Stimulated activated CD4-positive, alpha-beta T cell treated with anti-CD3 and anti-CD28 coated beads, Interleukin-1b, Interleukin-23, amount 100 ng/mL, for 4 hours (primary cell): ENCODE data around the gene SUFU.
"Not testable (repeated sequence)": the region's sequence is repeated elsewhere in the genome, so short reads cannot be mapped to it uniquely, and the experiment has no call there.

ENCODE experiments used
- DNase-seq, 2 donors: peaks; one replicate each; pipeline ENCODE4 v3.0.0-alpha.2; 2020; ENCODE audit warnings: low read depth in 2 of 2

The SUFU gene

DNA sequence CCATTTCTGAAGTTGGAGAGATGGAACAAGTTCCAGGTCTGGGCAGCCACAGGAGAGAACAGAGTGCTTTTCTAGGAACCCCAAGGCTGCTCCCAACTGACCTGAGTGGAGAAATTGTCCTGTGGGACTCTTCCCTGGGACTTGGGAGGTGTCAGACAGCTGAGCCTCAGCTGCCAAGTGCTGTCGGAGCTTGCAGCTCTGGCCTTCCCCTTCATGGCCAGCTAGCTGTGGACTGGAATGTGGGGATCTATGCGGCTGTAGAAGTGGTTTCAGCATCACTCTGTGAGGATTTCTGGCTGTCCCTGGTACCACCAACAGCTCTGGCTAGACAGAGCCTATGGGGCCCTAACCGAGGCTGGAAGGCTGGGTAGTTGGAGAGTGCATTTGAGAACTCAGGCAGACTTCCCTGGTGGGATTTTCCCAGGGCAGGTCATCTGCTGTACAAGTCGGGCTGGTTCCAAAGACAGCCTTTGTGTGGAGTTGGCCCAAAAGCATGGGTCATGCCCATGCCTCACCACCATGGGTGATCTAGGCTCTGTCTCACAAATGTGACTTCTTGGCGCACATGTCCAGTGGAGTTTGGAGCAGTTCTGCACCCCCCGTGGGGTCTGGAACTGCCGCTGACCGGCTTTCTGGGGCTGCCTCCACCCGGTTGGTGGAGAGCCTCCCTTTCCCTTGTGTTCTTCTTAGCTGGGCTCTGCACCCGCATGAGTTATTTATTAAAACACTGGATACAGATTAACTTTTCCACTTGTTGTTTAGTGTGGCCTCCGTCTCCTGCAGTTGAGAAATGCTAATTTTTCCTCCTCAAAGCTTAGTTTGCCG lies 10.9 kb downstream of the SUFU start:
- no peak for DNase-seq

DNA sequence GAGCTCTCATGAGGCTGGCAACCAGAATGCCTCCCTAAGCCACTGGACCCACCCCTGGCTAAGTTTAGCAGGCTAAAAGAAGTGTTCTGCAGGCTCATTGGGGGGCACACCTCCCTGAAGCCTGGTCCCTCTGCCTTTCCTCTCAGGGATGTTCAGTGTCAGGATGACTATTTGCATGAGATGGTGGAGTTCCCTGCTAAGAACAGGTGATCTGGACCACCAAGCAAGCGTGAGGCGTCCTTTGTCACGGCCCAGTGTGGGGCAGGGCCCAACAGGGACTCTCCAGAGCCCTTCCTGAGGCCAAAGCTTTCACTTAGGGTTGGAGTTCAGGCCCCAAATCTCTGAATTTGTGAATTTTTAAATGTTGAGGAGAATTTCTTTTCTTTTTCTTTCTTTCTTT lies 12.0 kb downstream of the SUFU start:
- no peak for DNase-seq

DNA sequence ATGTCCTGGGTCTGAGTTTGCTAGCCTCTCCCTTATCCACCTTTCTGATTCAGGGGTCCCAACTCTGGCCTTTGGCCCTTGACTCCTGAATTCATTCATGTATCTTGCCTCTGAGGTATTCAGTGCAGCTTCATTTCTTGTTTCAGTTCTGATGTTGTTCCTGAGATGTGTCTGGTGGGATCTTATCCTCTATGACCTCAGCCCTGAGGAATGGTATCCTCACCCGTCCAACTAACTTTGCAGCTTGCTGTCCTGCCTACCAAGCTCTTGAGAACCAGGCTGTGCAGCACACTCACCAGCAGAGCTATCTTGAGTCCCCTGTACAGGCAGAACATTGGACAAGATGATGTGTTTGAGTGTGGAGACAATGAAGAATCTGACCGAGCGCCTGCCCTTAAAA lies 13.8 kb downstream of the SUFU start:
- DNase-seq, result no peak

DNA sequence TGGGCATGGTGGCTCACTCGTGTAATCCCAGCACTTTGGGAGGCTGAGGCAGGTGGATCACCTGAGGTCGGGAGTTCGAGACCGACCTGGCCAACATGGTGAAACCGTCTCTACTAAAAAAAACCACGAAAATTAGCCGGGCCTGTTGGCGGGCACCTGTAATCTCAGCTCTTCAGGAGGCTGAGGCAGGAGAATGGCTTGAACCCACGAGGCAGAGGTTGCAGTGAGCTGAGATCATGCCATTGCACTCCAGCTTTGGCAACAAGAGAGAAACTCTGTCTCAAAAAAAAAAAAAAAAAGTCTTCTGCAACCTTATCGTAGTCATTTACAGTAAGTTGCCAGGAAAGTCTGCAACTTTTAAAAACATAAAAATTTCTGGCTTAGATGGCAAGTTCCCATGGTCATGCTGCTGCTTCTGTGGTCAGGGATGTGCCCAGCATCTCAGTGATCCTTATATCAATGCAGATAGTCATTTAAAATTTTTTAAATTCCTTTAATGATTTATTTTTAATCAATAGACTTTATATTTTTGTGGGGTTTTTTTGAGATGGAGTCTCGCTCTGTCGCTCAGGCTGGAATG lies 15.6 kb downstream of the SUFU start:
- DNase-seq, result no peak

DNA sequence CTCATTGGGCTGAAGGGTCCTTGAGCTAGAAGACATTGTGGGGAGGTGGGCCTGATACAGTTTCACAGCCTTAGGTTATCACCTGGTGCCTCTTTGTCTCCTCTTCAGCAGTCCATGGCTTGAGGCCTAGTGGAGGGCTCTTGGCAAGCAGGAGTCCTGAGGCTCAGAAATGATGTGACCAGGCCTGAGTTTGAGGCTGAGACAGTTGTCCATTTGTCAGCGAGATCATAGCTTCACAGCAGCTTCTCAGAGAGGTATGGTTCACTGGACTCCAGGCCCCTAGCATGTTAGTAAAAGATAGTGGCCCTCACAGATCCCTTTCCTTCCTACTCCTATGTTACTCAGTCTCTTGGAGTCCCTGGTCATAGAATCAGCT lies 19.1 kb downstream of the SUFU start:
- DNase-seq, result no peak

DNA sequence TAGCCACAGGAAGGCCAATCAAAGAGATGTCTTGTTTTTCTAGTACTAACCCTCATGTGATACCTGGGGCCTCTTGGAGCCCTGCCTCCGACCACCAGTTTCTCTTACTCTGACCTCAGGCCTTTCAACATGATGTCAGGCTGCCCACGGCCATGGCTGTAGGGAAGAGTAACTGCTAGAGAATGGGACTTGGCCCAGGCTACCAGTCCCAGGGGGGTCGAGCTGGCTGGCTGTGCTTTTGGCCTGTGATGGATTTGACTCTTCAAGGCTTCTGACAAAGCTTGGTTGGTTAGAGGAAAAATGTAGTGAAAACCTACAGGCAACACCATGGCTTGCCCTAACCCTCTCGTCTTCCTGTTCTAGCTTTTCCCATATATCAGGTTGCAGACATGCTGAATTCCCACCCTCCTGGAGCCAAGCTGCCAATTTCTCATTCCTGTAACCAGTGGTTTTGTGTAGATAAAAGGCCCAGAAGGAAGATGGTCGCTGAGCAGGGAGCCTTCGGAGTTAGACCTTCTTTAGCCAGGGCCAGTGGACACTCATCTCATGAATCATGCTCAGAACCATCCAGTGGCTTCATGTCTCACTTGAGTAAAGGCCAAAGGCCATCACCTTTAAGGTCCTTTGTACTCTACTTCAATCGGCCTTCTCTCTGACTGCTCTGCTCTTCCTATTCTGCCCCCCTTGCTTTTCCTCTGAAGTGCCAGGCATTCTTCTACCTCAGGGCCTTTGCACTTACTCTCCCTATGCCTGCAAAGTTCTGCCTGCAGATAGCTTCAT lies 19.7 kb downstream of the SUFU start:
- DNase-seq, result no peak

DNA sequence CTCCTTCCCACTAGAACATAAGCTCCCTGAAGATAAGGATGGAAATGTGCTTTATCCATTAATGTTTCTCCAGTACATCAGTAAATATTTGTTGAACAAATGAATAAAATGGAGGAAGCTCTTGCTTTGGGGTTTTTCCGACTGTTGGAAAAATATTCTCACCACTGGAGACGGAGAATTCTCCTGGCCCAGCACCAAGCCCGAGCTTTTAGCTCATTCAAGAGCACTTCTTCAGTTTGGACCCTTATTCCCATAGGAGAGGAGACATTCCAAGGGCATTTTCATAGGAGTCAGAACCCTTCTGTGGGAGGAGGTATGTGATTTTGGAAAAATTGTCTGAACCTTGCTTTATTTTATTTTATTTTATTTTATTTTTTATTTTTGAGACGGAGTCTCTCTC lies 21.0 kb downstream of the SUFU start:
- no peak for DNase-seq

DNA sequence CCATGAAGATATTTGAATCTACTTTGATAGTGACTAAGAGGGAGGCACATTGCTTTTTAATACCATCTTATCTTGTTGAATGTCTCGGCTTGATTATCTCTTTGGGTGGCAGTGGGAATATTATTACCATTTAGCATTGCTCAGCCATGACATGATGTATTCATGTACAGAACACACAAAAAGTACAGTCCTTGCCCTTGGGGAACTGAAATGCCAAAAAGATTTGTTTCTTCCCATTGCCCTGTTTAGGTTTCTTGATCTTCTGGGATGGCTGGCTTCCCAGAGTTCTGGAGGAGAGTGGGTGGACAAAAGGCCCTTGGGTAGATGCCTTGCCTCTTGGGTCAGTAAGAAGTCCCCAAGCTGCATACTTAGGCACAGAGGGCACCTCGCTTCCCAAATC lies 23.8 kb downstream of the SUFU start:
- DNase-seq, result no peak

DNA sequence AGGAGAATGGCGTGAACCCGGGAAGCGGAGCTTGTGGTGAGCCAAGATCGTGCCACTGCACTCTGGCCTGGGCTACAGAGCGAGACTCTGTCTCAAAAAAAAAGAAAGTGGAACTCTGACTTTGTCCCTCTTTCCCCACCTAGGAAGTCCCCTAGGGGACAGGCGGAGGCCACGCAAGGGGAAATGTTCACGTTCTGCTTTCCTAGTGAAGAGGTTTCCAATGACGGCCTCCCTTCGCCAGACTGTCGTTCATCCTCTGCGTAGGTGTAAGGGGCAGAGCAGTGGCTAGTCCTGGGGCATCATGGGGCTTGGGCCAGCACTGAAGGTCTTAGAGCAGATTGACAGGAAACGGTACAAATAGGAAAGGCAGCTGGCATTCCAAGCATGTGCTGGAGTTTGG lies 30.6 kb downstream of the SUFU start:
- DNase-seq, result no peak

DNA sequence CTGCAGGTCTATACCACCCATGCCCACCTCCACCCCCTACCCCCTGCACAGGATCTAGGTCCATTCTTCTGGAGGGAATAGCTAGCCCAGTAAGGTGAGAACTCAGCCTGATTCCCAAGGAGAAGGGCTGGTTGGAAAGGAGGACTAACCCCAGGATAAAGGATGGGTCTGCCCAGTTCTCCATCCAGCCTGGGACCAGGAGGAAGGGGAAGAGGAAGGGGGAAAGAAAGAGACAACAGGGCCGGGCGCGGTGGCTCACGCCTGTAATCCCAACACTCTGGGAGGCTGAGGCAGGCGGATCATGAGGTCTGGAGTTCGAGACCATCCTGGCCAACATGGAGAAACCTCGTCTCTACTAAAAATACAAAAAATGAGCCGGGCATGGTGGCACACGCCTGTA lies 31.2 kb downstream of the SUFU start:
- not testable (repeated sequence) for DNase-seq

DNA sequence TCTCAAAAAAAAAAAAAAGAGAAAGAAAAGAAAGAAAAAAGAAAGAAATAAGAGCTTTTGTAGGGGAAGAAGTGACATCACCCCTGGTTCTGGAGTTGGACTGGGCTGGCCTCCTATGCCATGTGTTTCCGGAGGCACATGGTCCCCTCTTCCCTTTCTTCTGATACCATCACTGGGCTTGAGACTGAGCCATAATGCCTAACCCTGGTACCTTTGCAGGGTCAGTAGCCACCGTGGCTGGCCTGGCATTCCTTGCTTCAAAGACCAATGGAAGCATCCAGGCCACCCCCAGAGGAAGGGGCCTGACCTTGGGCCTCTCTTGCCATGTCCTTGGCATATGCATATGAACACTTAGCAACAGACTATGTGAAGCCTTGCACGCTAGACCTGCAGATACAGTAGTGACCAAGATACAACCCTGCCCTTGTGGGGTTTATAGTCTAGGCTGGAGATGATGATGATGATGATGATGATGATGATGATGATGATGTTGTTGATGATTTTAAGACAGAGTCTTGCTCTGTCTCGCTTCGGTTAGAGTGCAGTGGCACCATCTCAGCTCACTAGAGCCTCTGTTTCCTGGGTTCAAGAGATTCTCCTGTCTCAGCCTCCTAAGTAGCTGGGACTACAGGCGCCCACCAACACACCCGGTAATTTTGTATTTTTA lies 31.8 kb downstream of the SUFU start:
- DNase-seq, result no peak

DNA sequence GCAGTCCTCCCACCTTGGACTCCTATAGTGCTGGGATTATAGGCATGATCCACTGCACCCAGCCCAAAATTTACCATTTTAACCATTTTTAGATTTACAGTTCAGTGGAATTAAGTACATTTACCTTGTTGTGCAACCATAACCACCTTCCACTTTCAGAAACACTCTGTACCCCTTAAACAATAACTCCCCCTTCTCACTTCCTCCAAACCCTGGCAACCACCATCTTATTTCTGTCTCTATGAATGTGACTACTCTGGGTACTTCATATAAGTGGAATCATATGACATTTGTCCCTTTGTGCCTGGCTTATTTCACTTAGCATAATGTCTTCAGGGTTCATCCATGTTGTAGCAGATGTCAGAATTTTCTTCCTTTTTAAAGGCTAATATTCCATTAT lies 33.6 kb downstream of the SUFU start:
- DNase-seq, result no peak

DNA sequence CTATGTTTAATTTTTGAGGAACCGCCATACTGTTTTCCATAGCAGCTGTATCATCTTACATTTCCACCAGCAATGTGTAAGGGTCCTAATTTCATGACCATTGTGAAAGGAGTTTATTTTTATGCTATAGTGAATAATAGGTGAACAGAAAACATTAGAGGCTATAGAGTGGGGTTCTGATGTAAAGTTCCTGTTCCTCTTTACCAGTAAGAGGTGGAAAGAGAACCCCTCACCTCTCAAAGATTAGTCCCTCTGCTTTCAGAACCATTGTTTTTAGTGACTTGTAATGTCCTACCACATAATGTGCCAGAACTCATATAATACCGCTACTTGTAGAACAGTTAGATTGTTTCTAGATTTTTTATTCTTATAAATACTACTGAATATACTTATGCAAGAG lies 34.2 kb downstream of the SUFU start:
- DNase-seq, result no peak

DNA sequence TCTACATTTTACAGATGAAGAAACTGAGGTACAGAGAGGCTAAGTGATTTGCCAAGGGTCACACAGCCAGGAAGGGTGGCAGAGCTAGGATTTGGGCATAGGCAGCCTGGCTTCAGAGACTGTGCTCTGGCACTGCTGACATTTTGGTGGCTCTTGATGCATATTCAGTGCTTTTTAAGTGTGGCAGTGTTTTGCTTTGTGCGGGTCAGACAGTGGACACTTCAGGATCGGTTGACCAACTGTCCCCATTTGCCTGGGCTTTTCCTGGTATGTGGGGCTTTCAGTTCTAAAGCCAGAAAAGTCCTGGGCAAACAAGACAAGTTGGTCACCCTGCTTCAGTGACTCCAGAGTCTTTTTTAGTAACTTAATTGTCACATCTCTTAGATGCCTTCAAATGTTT lies 35.0 kb downstream of the SUFU start:
- no peak for DNase-seq

DNA sequence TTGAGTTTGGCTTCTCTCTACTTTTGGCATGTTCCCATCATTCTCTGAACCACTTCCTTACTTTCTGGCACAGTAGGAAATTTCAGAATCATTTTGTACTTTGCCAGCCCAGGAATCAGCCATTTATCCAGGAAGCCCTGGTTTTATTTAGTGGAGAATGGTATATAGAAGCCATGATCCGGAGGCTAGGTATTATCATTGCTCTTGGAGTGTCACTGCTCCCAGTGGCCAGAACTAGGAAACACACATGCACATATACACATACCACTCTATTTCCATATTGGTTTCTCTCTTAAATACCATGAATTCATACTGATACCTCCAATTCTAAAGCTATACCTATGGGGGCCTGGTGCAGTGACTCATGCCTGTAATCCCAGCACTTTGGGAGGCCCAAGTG lies 36.3 kb downstream of the SUFU start:
- no peak for DNase-seq

DNA sequence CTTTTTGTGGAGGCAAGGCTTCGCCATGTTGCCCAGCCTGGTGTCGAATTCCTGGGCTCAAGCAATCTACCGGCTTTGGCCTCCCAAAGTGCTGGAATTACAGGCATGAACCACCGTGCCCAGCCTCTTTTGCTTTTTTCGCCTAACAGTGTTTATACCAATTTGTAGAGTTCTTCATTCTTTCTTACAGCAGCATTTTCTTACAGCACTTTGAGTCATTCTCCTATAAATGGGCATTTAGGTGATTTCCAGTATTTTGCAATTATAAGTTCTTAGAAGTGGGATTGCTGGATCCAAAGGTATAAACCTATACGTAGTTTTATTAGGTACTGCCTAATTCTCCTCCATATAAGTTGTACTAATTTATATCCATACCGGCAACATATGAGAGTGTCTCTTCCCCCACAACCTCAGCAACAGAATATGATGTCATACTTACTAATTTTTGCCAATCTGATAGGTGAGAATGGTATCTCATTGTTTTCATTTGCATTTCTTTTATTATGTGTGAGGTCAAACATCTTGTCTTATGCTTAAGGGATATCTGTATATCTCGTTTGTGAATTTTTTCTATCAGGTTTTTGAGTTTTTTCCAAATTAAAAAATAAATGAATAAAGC lies 39.1 kb downstream of the SUFU start:
- no peak for DNase-seq

DNA sequence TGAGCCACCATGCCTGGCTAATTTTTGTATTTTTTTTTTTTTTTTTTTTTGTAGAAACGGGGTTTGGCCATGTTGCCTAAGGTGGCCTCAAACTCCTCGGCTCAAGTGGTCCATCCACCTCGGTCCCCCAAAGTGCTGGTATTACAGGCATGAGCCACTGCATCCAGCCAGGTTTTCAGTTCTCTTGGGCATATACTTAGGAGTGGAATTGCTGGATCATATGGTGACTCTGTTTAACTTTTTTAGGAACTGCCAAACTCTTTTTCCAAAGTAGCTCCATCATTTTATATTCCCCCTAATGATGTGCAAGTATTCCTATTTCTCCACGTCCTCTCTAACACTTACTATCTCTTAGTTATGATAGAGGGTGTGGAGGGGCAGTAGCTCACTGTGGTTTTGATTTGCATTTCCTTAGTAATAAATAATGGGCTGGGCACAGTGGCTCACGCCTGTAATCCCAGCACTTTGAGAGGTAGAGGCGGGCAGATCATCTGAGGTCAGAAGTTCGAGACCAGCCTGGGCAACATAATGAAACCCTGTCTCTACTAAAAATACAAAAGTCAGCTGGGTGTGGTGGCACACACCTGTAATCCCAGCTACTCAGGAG lies 41.6 kb downstream of the SUFU start:
- DNase-seq, result no peak

DNA sequence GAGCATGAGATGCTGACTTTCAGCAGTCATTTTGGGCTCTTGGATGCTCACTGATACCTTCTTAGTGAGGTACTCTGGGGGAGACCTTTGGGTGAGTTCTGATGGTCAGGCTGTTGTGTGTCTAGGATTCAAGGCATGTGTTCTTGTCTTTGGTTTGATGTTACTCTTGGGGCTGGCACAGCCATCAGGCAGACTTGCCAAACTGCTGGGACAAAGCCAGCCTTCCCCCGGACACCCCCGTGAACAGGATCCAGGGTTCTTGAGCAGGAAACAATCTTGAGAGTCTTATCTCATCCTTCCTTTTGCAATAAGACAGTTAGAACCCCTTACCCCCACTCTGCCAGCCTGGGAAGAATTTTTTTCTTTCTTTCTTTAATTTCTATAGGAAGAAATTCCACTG lies 42.2 kb downstream of the SUFU start:
- DNase-seq, result no peak

DNA sequence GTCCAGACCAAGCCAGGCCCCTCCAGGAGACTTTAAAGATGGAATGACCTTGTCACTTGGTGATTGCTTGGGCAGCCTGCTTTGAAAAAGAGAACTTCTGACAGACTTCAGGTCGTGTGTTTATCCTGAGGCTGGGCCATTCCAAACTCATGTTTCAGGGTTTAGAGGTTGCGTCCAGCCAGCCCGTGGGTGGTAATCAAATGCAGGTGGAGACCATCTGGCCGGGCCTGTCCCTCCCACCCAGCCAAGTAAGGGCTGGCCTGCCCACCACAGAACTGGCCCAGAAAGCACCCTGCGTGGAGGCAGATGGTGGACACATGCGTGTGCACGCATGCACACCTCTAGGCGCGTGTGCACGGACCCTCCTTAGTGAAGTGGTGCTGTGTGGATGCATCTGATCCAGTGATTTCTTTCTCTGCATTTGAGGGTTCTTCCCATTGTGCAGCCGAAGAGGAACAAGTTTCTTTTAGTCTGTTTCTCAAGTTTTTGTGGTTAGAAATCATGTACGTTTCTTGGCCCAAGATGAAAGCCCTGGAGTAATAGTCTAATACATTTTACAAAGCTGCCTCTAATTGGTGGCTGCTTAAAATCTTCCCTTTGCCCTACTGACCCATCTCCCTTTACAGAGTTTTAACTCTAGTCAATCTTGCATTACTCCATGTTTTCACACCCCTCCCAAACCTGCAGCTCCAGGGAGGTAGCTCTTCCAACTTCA lies 43.0 kb downstream of the SUFU start:
- DNase-seq, result no peak

DNA sequence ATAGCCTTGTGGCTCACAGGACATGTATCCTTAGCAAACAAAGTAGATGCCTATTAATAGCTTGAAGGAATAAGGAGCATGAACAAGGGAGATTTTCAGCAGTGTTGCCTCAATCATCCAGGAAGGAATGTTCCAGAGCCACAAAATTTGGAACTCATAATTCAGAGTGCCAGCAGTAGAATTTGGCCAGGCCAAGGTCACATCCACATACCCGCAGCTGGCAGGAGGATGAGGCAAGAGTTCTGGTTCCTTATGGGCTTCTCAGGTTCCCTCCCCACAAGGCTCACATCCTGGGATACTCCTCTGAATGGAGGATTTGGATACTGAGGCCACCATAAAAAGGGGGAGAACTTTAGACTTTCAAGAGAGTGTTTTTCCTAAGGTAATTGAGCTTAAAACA lies 45.8 kb downstream of the SUFU start:
- no peak for DNase-seq

DNA sequence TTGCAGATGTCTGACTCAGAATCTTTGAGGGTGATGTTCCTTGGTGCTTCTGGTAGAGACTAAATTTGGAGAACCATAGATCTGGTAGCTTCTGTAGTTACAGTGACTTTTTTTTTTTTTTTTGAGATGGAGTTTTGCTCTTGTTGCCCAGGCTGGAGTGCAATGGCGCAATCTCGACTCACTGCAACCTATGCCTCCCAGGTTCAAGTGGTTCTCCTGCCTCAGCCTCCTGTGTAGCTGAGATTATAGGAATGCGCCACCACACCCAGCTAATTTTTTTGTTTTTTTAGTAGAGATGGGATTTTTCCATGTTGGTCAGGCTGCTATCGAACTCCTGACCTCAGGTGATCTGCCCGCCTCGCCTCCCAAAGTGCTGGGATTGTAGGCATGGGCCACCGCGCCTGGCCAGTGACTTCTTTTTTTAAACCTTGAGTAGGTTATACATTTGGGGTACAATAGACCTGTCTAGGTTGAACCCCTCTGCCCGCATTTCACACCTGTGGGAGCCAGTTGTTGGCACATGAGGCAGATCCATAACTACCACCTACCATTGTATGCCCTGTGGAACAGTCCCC lies 47.0 kb downstream of the SUFU start:
- no peak for DNase-seq
